Smooth muscle cell (in vitro differentiated cells): ENCODE data around the gene OTOP3. TPM values are rescaled to one million over a fixed set of nuclear protein-coding genes. Genes with fewer than 3 reads are reported as not detected.

Experiments
- DNase-seq: peaks from one replicate; lab custom pipeline; 2025; ENCODE audit not compliant: unreplicated experiment; lab: John Stamatoyannopoulos, UW
- H2AFZ ChIP-seq: fragments of 200-600 bp; sonication (generic); 2 replicates; pipeline ENCODE4 v1.6.0; 2016; ENCODE audit warnings: antibody characterized with exemption, low read depth, mild to moderate bottlenecking
- H3F3A ChIP-seq: fragments of 200-600 bp; sonication (generic); 2 replicates; pipeline ENCODE4 v1.6.0; 2017; ENCODE audit warnings: antibody characterized with exemption, low read depth
- H3K27ac ChIP-seq: fragments of 200-600 bp; sonication (generic); 2 replicates; pipeline ENCODE4 v1.5.1; 2016; ENCODE audit warnings: low read depth, mild to moderate bottlenecking
- H3K27me3 ChIP-seq: fragments of 200-600 bp; sonication (generic); 2 replicates; pipeline ENCODE4 v1.6.1; 2016; ENCODE audit warnings: low read depth, mild to moderate bottlenecking
- H3K36me3 ChIP-seq: fragments of 200-600 bp; sonication (generic); 2 replicates; pipeline ENCODE4 v1.5.1; 2016; ENCODE audit warnings: low read depth
- H3K4me1 ChIP-seq: fragments of 200-600 bp; sonication (generic); 2 replicates; pipeline ENCODE4 v1.5.1; 2016; ENCODE audit warnings: low read depth
- H3K4me2 ChIP-seq: fragments of 200-600 bp; sonication (generic); 2 replicates; pipeline ENCODE4 v1.6.0; 2016; ENCODE audit warnings: mild to moderate bottlenecking
- H3K4me3 ChIP-seq: fragments of 200-600 bp; sonication (generic); 2 replicates; pipeline ENCODE4 v1.5.1; 2016; ENCODE audit warnings: mild to moderate bottlenecking
- H3K79me2 ChIP-seq: fragments of 200-600 bp; sonication (generic); 2 replicates; pipeline ENCODE4 v1.6.0; 2016; ENCODE audit warnings: low read depth, mild to moderate bottlenecking
- H3K9ac ChIP-seq: fragments of 200-600 bp; sonication (generic); 2 replicates; pipeline ENCODE4 v1.6.0; 2016; ENCODE audit warnings: low read depth
- H3K9me3 ChIP-seq: fragments of 200-600 bp; sonication (generic); replicated peaks from 2 replicates; pipeline ENCODE4 v1.5.1; 2016; ENCODE audit warnings: low read depth
- H4K20me1 ChIP-seq: fragments of 200-600 bp; sonication (generic); 2 replicates; pipeline ENCODE4 v1.6.0; 2016; ENCODE audit warnings: low read depth
- WGBS: methylation state at CpG from one replicate; pipeline ENCODE4 v1.1.7; 2016; ENCODE audit warnings: low lambda C conversion rate; 5-methylcytosine and 5-hydroxymethylcytosine counted together
- polyA plus RNA-seq: library from polyadenylated mRNA; unstranded; fragments of >200 nt; fragmentation: Nextera tagmentation; extraction: Ambion mirVana; gene quantifications from 2 replicates; pipeline ENCODE4 v1.2.1, GENCODE V29; 2016
- total RNA-seq: library from RNA; depleted of rRNA; stranded (reverse); fragments of >200 nt; gene quantifications from 2 replicates; pipeline ENCODE4 v1.2.3, GENCODE V29; 2014
- TF ChIP-seq, protein P1 (sequence below): fragments of 200-600 bp; sonication (generic); IDR thresholded peaks from 2 replicates; pipeline ENCODE4 v1.5.1; 2017; ENCODE audit warnings: borderline replicate concordance, mild to moderate bottlenecking, antibody characterized with exemption; ENCODE audit not compliant: insufficient read depth, poor library complexity, severe bottlenecking

Gene OTOP3
- total and polyA plus RNA-seq, 2 experiments from 2014 or later = not detected

DNA sequence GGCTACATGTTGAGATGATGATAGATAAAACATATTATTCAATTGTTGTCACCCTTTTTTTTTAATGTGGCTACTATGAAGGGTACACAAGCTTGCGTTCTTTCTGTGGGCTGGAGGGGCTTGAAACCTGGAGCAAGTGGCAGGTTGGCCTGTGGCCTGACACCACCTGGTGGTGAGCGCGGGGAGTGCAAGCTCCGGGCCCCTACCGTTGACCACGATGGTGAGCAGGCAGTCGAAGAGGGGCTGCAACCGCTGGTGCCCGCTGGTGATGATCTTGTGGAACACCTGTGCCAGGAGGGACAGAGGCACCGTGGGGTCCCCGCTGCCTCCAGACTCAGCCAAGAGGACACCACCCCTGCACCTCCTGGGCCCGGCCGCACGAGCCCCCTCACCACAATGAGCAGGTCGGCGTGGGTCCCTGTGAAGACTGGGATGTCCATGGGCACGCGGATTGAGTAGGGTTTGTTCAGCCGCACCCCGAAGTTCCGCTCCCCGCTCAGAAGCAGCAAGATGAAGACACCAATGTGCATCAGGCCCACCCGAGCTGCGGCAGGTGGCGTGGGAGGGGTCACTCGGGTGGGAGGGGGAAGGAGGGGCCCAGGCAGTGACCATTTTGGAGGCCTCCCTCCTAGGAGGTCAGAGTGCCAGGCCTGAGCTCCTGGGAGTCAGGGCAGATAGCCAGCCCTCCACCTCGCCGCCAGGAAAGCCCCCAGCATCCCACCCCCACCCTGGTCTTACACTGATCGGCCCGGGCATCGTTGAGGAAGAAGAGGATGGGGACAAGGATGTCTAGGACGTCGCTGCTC lies 22.4 kb downstream of the OTOP3 start:
- DNase-seq = peak; percentile 49
- Histone ChIP-seq H3K27ac (no peak overlapping the region), H3K36me3 (no peaks in the 10 kb centered on the region), H3K79me2 (no peaks in the 10 kb centered on the region), H3K9ac (no peak overlapping the region), H4K20me1 (no peaks in the 10 kb centered on the region), H3K9me3 (no peaks in the 10 kb centered on the region), H2AFZ (no peak overlapping the region), H3K4me1 (no peaks in the 10 kb centered on the region), H3K27me3 (no peaks in the 10 kb centered on the region), H3K4me3 (no peak overlapping the region), H3F3A (no peaks in the 10 kb centered on the region), H3K4me2 (no peak overlapping the region)
- 53% methylated on average over 33 of the region's 33 CpGs for WGBS
- TF ChIP-seq, protein P1, sequence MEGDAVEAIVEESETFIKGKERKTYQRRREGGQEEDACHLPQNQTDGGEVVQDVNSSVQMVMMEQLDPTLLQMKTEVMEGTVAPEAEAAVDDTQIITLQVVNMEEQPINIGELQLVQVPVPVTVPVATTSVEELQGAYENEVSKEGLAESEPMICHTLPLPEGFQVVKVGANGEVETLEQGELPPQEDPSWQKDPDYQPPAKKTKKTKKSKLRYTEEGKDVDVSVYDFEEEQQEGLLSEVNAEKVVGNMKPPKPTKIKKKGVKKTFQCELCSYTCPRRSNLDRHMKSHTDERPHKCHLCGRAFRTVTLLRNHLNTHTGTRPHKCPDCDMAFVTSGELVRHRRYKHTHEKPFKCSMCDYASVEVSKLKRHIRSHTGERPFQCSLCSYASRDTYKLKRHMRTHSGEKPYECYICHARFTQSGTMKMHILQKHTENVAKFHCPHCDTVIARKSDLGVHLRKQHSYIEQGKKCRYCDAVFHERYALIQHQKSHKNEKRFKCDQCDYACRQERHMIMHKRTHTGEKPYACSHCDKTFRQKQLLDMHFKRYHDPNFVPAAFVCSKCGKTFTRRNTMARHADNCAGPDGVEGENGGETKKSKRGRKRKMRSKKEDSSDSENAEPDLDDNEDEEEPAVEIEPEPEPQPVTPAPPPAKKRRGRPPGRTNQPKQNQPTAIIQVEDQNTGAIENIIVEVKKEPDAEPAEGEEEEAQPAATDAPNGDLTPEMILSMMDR = peak; percentile 90

DNA sequence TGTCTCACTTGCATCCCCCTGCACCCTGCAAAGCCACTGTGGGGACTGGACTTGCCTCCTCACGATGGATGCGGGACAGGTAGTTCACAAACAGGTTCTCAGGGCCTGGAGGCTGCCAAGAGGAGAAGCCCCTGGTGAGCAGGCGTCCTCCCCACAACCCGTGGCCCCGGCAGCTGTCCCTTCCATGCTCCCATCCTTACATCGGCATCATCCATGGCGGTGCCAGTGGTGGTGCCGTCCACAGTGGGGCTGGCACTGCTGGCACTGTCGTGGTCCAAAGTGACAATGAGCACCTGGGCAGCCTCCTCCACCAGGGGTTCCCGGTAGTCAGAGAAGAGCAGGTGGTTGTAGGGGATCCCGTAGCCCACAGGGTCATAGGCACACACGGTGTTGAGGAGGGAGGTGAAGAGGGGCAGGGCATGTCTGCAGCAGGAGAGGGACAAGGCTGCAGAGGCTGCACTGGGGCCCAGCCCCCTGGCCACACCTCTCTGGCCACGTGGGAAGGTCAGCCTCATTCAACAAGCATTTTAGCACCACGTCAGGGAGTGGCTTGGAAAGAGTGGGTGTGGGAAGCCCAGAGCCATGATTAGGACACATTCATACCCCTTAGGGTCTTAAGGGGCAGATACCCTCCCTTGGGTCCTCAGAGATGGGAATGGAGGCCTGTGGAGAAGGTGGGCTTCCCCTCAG lies 24.3 kb downstream of the OTOP3 start:
- no peak overlapping the region for H3K9ac ChIP-seq
- no peak overlapping the region for H3K27ac ChIP-seq
- no peaks in the 10 kb centered on the region for H3K9me3 ChIP-seq
- no peaks in the 10 kb centered on the region for H3F3A ChIP-seq
- no peak overlapping the region for H3K4me2 ChIP-seq
- H4K20me1 ChIP-seq = no peaks in the 10 kb centered on the region
- no peaks in the 10 kb centered on the region for H3K36me3 ChIP-seq
- no peaks in the 10 kb centered on the region for H3K27me3 ChIP-seq
- H2AFZ ChIP-seq = no peak overlapping the region
- TF ChIP-seq, protein P1 = no peak
- DNase-seq = no peak
- no peak overlapping the region for H3K4me3 ChIP-seq
- H3K4me1 ChIP-seq = no peaks in the 10 kb centered on the region
- H3K79me2 ChIP-seq = no peaks in the 10 kb centered on the region
- WGBS = 78% methylated on average over 14 of the region's 14 CpGs

DNA sequence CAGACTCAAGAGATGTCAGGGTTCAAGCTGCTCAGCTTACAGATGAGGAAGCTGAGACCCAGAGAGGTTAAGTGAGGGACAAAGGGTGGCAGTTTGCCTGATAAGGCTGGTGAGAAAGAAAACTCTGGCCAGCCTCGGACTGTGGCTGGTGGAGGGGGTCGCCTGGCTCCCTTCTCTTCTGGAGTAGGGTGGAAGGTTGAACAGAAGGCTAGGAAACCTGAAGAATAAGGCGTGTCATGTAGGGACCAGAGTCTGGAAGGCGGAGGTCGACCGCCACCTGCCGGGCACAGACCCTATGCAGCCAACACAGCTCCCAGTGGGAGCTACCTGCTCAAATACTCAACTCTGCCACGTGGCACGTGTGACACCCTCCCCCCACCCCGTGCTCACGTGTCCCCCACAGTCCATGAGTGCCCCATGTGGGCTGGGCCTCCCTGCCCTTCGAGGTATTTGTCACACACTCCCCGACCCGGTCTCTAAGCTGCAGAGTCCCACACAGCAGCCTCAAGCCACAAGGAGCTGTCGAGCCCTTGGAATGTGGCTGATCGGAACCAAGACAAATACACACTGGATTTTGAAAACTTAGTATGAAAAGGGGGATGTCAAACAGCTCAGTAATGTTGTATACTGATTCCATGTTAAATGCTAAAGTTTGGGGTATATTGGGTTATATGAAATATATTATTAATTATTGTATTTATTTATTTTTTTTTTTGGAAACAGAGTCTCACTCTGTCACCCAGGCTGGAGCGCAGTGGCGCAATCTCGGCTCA lies 25.1 kb downstream of the OTOP3 start:
- no peaks in the 10 kb centered on the region for H3F3A ChIP-seq
- H3K36me3 ChIP-seq = no peaks in the 10 kb centered on the region
- no peak overlapping the region for H3K9ac ChIP-seq
- TF ChIP-seq, protein P1 = peak; percentile 42
- WGBS = 33% methylated on average over 19 of the region's 19 CpGs
- no peaks in the 10 kb centered on the region for H3K4me1 ChIP-seq
- H3K79me2 ChIP-seq = no peaks in the 10 kb centered on the region
- H4K20me1 ChIP-seq = no peaks in the 10 kb centered on the region
- no peaks in the 10 kb centered on the region for H3K9me3 ChIP-seq
- no peak overlapping the region for H2AFZ ChIP-seq
- H3K4me3 ChIP-seq = no peak overlapping the region
- DNase-seq = no peak
- no peaks in the 10 kb centered on the region for H3K27me3 ChIP-seq
- no peak overlapping the region for H3K27ac ChIP-seq
- peak overlapping the region; percentile 39 for H3K4me2 ChIP-seq
